ENCODE measurements around the gene CELSR1.

CELSR1 gene

DNA sequence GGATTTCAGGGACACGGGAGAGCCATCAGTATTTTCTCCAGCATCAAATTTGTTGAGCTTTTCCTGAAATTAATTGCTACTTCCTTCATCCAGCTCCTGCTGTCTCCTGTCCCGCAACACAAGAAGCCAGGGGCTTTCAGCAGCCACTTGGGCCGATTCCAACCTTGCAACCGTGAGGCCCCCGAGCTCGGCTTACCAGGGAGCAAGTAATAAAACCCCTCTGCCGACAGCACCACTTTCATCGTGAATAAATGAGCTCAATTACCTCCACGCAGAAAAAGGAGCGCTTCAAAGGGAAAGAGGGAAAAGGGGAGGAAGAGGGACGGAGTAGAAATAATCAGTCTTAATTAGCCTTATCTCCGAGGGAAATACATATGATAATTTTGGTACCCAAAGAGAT, 76.6 kb downstream of the CELSR1 start:
- no peak for DNase-seq (ENCODE audit: low read depth)
- H3K4me3 ChIP-seq (ENCODE audit: low read length), result no peak overlapping the region
- TF ChIP-seq CTCF (IDR thresholded peaks at IDR 0.05; ENCODE audit: insufficient read depth, low read depth, low read length, missing control alignments), result no peak

DNA sequence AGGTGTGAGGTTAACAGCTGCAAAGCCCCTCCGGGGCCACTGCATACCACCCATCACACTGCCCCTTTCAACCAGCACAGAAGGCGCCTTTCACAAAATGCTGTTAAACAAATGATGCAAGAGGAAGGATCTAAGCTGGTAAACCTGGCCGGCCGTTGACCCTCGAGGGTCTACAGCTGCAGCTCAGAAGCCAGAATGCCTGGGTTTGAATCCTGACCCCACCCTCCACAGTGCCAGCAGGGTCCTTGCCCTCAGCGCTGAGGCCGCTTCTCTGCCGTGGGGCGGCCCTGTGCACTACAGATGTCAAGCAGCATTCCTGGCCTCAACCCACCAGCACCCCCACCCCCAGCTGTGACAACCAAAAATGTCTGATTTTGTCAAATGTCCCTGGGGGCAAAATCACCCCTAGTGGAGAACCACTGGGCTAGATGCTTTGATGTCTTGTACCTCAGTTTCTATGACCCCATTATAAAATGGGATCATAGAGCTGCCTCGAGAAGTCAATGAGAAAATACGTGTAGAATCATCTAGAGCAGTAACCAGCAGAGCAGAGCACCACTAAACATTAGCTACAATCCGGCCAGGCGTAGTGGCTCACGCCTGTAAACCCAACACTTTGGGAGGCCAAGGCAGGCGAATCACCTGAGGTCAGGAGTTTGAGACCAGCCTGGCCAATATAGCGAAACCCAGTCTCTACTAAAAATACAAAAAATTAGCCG, 77.9 kb downstream of the CELSR1 start:
- H3K4me3 ChIP-seq (ENCODE audit: low read length), result no peak overlapping the region
- TF ChIP-seq CTCF (IDR thresholded peaks at IDR 0.05; ENCODE audit: insufficient read depth, low read depth, low read length, missing control alignments), result no peak
- DNase-seq (ENCODE audit: low read depth), result no peak

GRCh38 chr22:46458525-46458924, 78.9 kb downstream of the CELSR1 start:
- no peak for DNase-seq (ENCODE audit: low read depth)
- no peak overlapping the region for H3K4me3 ChIP-seq (ENCODE audit: low read length)
- TF ChIP-seq CTCF (IDR thresholded peaks at IDR 0.05; ENCODE audit: insufficient read depth, low read depth, low read length, missing control alignments), result no peak

- TF ChIP-seq CTCF (IDR thresholded peaks at IDR 0.05; ENCODE audit: insufficient read depth, low read depth, low read length, missing control alignments), result no peak
- H3K4me3 ChIP-seq (ENCODE audit: low read length), result no peak overlapping the region
- DNase-seq (ENCODE audit: low read depth), result peak; percentile 90
Measured at GRCh38 chr22:46457502-46458488, 79.6 kb downstream of the CELSR1 start.

DNA sequence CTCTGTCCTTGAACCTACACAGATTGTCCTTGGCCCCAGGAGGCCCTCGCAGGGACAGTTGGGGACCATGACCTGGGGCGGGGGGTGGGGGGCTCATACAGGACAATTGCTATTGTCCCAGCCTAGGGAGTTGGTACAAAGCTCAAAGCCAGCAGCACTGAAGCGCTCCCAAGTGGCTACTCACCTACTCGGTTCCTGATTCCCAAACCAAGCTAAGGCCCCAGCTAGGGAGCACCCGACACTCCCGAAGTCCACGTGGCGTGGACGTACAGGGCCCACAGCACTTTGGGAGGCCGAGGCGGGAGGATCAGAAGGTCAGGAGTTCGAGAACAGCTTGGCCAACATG, 80.6 kb downstream of the CELSR1 start:
- no peak for TF ChIP-seq CTCF (IDR thresholded peaks at IDR 0.05; ENCODE audit: insufficient read depth, low read depth, low read length, missing control alignments)
- no peak for DNase-seq (ENCODE audit: low read depth)
- H3K4me3 ChIP-seq (ENCODE audit: low read length), result no peak overlapping the region

DNA sequence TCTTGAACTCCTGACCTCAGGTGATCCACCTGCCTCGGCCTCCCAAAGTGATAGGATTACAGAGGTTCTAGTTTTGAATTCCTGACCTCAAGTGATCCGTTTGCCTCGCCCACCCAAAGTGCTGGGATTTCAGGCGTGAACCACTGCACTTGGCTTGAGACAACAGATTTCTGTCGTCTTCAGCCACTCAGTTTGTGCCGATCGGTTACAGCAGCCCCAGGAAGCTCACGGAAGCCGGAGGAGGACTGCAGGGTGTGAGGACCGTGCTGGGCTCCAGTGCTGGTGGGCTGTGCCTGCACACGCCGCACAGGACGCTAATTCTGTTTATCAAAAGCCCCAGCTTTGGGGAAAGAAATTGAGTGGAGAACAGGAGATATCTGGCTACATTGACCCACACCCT, 82.0 kb downstream of the CELSR1 start:
- no peak overlapping the region for H3K4me3 ChIP-seq (ENCODE audit: low read length)
- no peak for DNase-seq (ENCODE audit: low read depth)
- no peak for TF ChIP-seq CTCF (IDR thresholded peaks at IDR 0.05; ENCODE audit: insufficient read depth, low read depth, low read length, missing control alignments)
